Trophoblast cell (in vitro differentiated cells and primary cell): ENCODE data around the gene MFNG.
A peak's percentile ranks its signal among the peaks of the same experiment; 100 is the strongest.

Experiments
- DNase-seq, 2 donors: peaks; one replicate each; pipeline ENCODE4 v3.0.0-alpha.2; 2016
- H2AFZ ChIP-seq: 2 replicates; pipeline ENCODE4 v1.6.1; 2013; ENCODE audit warnings: low read length, moderate library complexity, mild to moderate bottlenecking; ENCODE audit not compliant: insufficient read depth, poor library complexity
- H2AK5ac ChIP-seq: 2 replicates; pipeline ENCODE4 v1.6.1; 2013; ENCODE audit warnings: mild to moderate bottlenecking, low read length
- H2BK120ac ChIP-seq: 2 replicates; pipeline ENCODE4 v1.6.1; 2013; ENCODE audit warnings: low read length, mild to moderate bottlenecking, moderate library complexity; ENCODE audit not compliant: insufficient read depth, poor library complexity
- H2BK12ac ChIP-seq: 2 replicates; pipeline ENCODE4 v1.6.1; 2013; ENCODE audit warnings: mild to moderate bottlenecking, low read length, moderate library complexity
- H2BK5ac ChIP-seq: 2 replicates; pipeline ENCODE4 v1.6.1; 2013; ENCODE audit warnings: low read length, low read depth, moderate library complexity, mild to moderate bottlenecking; ENCODE audit not compliant: poor library complexity
- H3K14ac ChIP-seq: 2 replicates; pipeline ENCODE4 v1.6.1; 2013; ENCODE audit warnings: mild to moderate bottlenecking, low read length
- H3K18ac ChIP-seq: 2 replicates; pipeline ENCODE4 v1.6.1; 2013; ENCODE audit warnings: mild to moderate bottlenecking, low read length
- H3K23ac ChIP-seq: 2 replicates; pipeline ENCODE4 v1.6.1; 2013; ENCODE audit warnings: low read length
- H3K27ac ChIP-seq: 2 replicates; pipeline ENCODE4 v1.5.1; 2013; ENCODE audit warnings: low read depth, mild to moderate bottlenecking, inconsistent platforms, low read length, moderate library complexity
- H3K27me3 ChIP-seq: 2 replicates; pipeline ENCODE4 v1.6.1; 2013; ENCODE audit warnings: inconsistent platforms, mild to moderate bottlenecking, low read length, moderate library complexity; ENCODE audit not compliant: insufficient read depth
- H3K36me3 ChIP-seq, 2 experiments: 1 replicate in 1 of 2; 2 replicates in 1 of 2; pipeline ENCODE4 v1.6.1; 2013; ENCODE audit warnings: low read length in 2 of 2, mild to moderate bottlenecking in 2 of 2, moderate library complexity in 1 of 2; ENCODE audit not compliant: insufficient read depth in 2 of 2, control insufficient read depth in 1 of 2
- H3K4ac ChIP-seq: 2 replicates; pipeline ENCODE4 v1.6.1; 2013; ENCODE audit warnings: low read depth, mild to moderate bottlenecking, low read length, moderate library complexity
- H3K4me1 ChIP-seq, 2 experiments: 1 replicate in 1 of 2; 2 replicates in 1 of 2; pipeline ENCODE4 v1.6.1; 2013; ENCODE audit warnings: low read length in 2 of 2, mild to moderate bottlenecking in 2 of 2, moderate library complexity in 1 of 2; ENCODE audit not compliant: insufficient read depth in 2 of 2, control insufficient read depth in 1 of 2
- H3K4me2 ChIP-seq: 2 replicates; pipeline ENCODE4 v1.6.1; 2013; ENCODE audit warnings: inconsistent platforms, mild to moderate bottlenecking, low read length, moderate library complexity
- H3K4me3 ChIP-seq: 2 replicates; pipeline ENCODE4 v1.5.1; 2013; ENCODE audit warnings: mild to moderate bottlenecking, low read depth, low read length, inconsistent platforms
- H3K79me1 ChIP-seq: one replicate; pipeline ENCODE4 v1.6.1; 2013; ENCODE audit warnings: low read length
- H3K79me2 ChIP-seq: 2 replicates; pipeline ENCODE4 v1.6.1; 2013; ENCODE audit warnings: low read length, mild to moderate bottlenecking; ENCODE audit not compliant: control insufficient read depth, insufficient read depth, poor library complexity
- H3K9ac ChIP-seq: 2 replicates; pipeline ENCODE4 v1.6.1; 2013; ENCODE audit warnings: mild to moderate bottlenecking, low read length
- H3K9me3 ChIP-seq: 2 replicates; pipeline ENCODE4 v1.6.1; 2013; ENCODE audit warnings: low read depth, mild to moderate bottlenecking, control low read depth, inconsistent platforms, low read length; ENCODE audit not compliant: insufficient read depth
- H4K12ac ChIP-seq: 2 replicates; pipeline ENCODE4 v1.6.1; 2013; ENCODE audit warnings: low read depth, mild to moderate bottlenecking, low read length, moderate library complexity
- H4K8ac ChIP-seq: 2 replicates; pipeline ENCODE4 v1.6.1; 2013; ENCODE audit warnings: low read depth, mild to moderate bottlenecking, low read length, moderate library complexity
- H4K91ac ChIP-seq: one replicate; pipeline ENCODE4 v1.6.1; 2013; ENCODE audit warnings: low read depth, mild to moderate bottlenecking, low read length, moderate library complexity
- WGBS: extraction: QIAGEN DNeasy Blood & Tissue Kit; methylation state at CpG from one replicate; pipeline ENCODE4 v1.1.7; 2013; ENCODE audit warnings: missing lambda C conversion rate; ENCODE audit not compliant: insufficient read length, insufficient coverage; ENCODE audit errors: extremely low coverage; 5-methylcytosine and 5-hydroxymethylcytosine counted together

The MFNG gene

GRCh38 chr22:37525746-37526350, 39.7 kb upstream of the MFNG start:
- WGBS: no CpG with 5 or more reads among the region's 7 CpGs
- no peak overlapping the region for H2AFZ ChIP-seq
- H3K9me3 ChIP-seq: peaks cover 2% of the 10 kb centered on the region
- no peak overlapping the region for H2AK5ac ChIP-seq
- no peak overlapping the region for H3K14ac ChIP-seq
- no peak for DNase-seq
- H3K4ac ChIP-seq: no peak overlapping the region
- H4K8ac ChIP-seq: no peak overlapping the region
- peak overlapping the region; percentile 4 for H3K4me2 ChIP-seq
- no peak overlapping the region for H3K9ac ChIP-seq
- peak overlapping the region; percentile 18 for H4K91ac ChIP-seq
- no peak overlapping the region for H3K18ac ChIP-seq
- peaks cover 6% of the 10 kb centered on the region for H3K79me1 ChIP-seq
- H3K27ac ChIP-seq: no peak overlapping the region
- no peak overlapping the region for H2BK12ac ChIP-seq
- no peak overlapping the region for H2BK120ac ChIP-seq
- H3K23ac ChIP-seq: no peak overlapping the region
- H2BK5ac ChIP-seq: no peak overlapping the region
- peaks cover 8 to 15% of the 10 kb centered on the region in 2 experiments for H3K4me1 ChIP-seq
- no peak overlapping the region for H4K12ac ChIP-seq
- H3K4me3 ChIP-seq: no peak overlapping the region
- H3K79me2 ChIP-seq: peaks cover 2% of the 10 kb centered on the region
- H3K36me3 ChIP-seq: no peaks in the 10 kb centered on the region
- H3K27me3 ChIP-seq: no peaks in the 10 kb centered on the region

- Histone ChIP-seq H2BK12ac (peak overlapping the region; percentile 74), H3K27ac (peak overlapping the region; percentile 9), H3K79me2 (peaks cover 2% of the 10 kb centered on the region), H4K91ac (peak overlapping the region; percentile 77), H3K4me3 (no peak overlapping the region), H3K4ac (peak overlapping the region; percentile 29), H3K14ac (peak overlapping the region; percentile 68), H3K4me2 (peak overlapping the region; percentile 49), H3K23ac (no peak overlapping the region), H3K9me3 (peaks cover 2% of the 10 kb centered on the region), H2BK5ac (no peak overlapping the region), H3K36me3 (no peaks in the 10 kb centered on the region), H3K18ac (peak overlapping the region; percentile 35), H3K79me1 (peaks cover 6% of the 10 kb centered on the region), H2AFZ (no peak overlapping the region), H3K27me3 (no peaks in the 10 kb centered on the region), H4K8ac (peak overlapping the region; percentile 73), H2BK120ac (peak overlapping the region; percentile 35), H2AK5ac (peak overlapping the region; percentile 92), H3K9ac (no peak overlapping the region), H3K4me1 (peaks cover 8 to 15% of the 10 kb centered on the region in 2 experiments), H4K12ac (peak overlapping the region; percentile 28)
- peak; percentile 91 to 95 for DNase-seq
- no CpG with 5 or more reads among the region's 10 CpGs for WGBS
Measured at GRCh38 chr22:37525073-37525745, 39.0 kb upstream of the MFNG start.

- no peak overlapping the region for H3K9ac ChIP-seq
- H3K18ac ChIP-seq: no peak overlapping the region
- H4K8ac ChIP-seq: no peak overlapping the region
- no peak overlapping the region for H3K14ac ChIP-seq
- H2BK5ac ChIP-seq: no peak overlapping the region
- H3K79me1 ChIP-seq: peaks cover 16% of the 10 kb centered on the region
- H3K27me3 ChIP-seq: peaks cover 3% of the 10 kb centered on the region
- no peak overlapping the region for H3K27ac ChIP-seq
- H4K91ac ChIP-seq: no peak overlapping the region
- no CpG with 5 or more reads among the region's 6 CpGs for WGBS
- H3K36me3 ChIP-seq: no peaks in the 10 kb centered on the region
- DNase-seq: no peak
- no peak overlapping the region for H3K23ac ChIP-seq
- no peak overlapping the region for H2BK12ac ChIP-seq
- peaks cover 6% of the 10 kb centered on the region for H3K9me3 ChIP-seq
- H2BK120ac ChIP-seq: no peak overlapping the region
- H3K79me2 ChIP-seq: peaks cover 7% of the 10 kb centered on the region
- H3K4me1 ChIP-seq: peaks cover 11 to 18% of the 10 kb centered on the region in 2 experiments
- no peak overlapping the region for H2AFZ ChIP-seq
- H3K4ac ChIP-seq: no peak overlapping the region
- no peak overlapping the region for H4K12ac ChIP-seq
- H3K4me2 ChIP-seq: no peak overlapping the region
- H3K4me3 ChIP-seq: no peak overlapping the region
- no peak overlapping the region for H2AK5ac ChIP-seq
Measured at GRCh38 chr22:37522482-37522881, 36.3 kb upstream of the MFNG start.

GRCh38 chr22:37521236-37521739, 35.1 kb upstream of the MFNG start:
- H3K4me3 ChIP-seq: no peak overlapping the region
- H3K14ac ChIP-seq: no peak overlapping the region
- DNase-seq: no peak
- peaks cover 16% of the 10 kb centered on the region for H3K79me1 ChIP-seq
- peaks cover 6% of the 10 kb centered on the region for H3K9me3 ChIP-seq
- WGBS: no CpG with 5 or more reads among the region's 14 CpGs
- H2BK12ac ChIP-seq: no peak overlapping the region
- H3K4me1 ChIP-seq: peaks cover 11 to 17% of the 10 kb centered on the region in 2 experiments
- H3K36me3 ChIP-seq: no peaks in the 10 kb centered on the region
- H3K27ac ChIP-seq: no peak overlapping the region
- H2BK5ac ChIP-seq: no peak overlapping the region
- H3K27me3 ChIP-seq: peaks cover 3% of the 10 kb centered on the region
- H4K91ac ChIP-seq: no peak overlapping the region
- H2AFZ ChIP-seq: no peak overlapping the region
- H3K4me2 ChIP-seq: no peak overlapping the region
- no peak overlapping the region for H4K8ac ChIP-seq
- H2BK120ac ChIP-seq: no peak overlapping the region
- H3K18ac ChIP-seq: no peak overlapping the region
- no peak overlapping the region for H3K4ac ChIP-seq
- no peak overlapping the region for H3K9ac ChIP-seq
- peaks cover 7% of the 10 kb centered on the region for H3K79me2 ChIP-seq
- H3K23ac ChIP-seq: no peak overlapping the region
- H2AK5ac ChIP-seq: no peak overlapping the region
- no peak overlapping the region for H4K12ac ChIP-seq
